NCI-H510A (cell line): ENCODE data around the gene UBN1.

Experiments
- DNase-seq: peaks from one replicate; lab custom pipeline; 2025; lab: John Stamatoyannopoulos, UW

UBN1 gene

GRCh38 chr16:4846901-4847773 is at the start of gene UBN1, which contains the start of gene GLYR1:
Gene UBN1, plus strand, starts transcription at chr16:4847481. Its CDS starts 5,437 bp downstream, at chr16:4852918.
Gene GLYR1, minus strand, starts transcription at chr16:4847288. Its CDS starts 23 bp downstream, at chr16:4847265.
- peak; percentile 92 for DNase-seq

GRCh38 chr16:4797805-4798252 is 49.5 kb upstream of the UBN1 start:
- no peak for DNase-seq

- no peak for DNase-seq
These were observed 48.8 kb upstream of the UBN1 start for GRCh38 chr16:4798456-4798855.

- no peak for DNase-seq
These were observed 48.0 kb upstream of the UBN1 start for GRCh38 chr16:4799171-4799855.

- DNase-seq = peak; percentile 73
These were observed 46.8 kb upstream of the UBN1 start for GRCh38 chr16:4800290-4801041.

GRCh38 chr16:4801051-4801961 is 46.0 kb upstream of the UBN1 start:
- DNase-seq = no peak

- DNase-seq = peak; percentile 90
These were observed 45.2 kb upstream of the UBN1 start, which contains the start of gene ROGDI for GRCh38 chr16:4801962-4802658. Gene ROGDI, minus strand, starts transcription at chr16:4802633. Its CDS starts 62 bp downstream, at chr16:4802571.

- peak; percentile 86 for DNase-seq
These were observed 44.5 kb upstream of the UBN1 start for GRCh38 chr16:4802659-4803287.

GRCh38 chr16:4803401-4803844 is 43.9 kb upstream of the UBN1 start:
- no peak for DNase-seq

- DNase-seq = no peak
These were observed 43.2 kb upstream of the UBN1 start for GRCh38 chr16:4803898-4804762.

- DNase-seq = no peak
These were observed 42.0 kb upstream of the UBN1 start for GRCh38 chr16:4805231-4805630.

GRCh38 chr16:4806280-4806679 is 41.0 kb upstream of the UBN1 start:
- DNase-seq = no peak

- no peak for DNase-seq
These were observed 36.0 kb upstream of the UBN1 start for GRCh38 chr16:4811242-4811641.

- DNase-seq = no peak
These were observed 35.5 kb upstream of the UBN1 start for GRCh38 chr16:4811773-4812172.

GRCh38 chr16:4813251-4814003 is 33.9 kb upstream of the UBN1 start:
- DNase-seq = no peak

GRCh38 chr16:4814046-4814445 is 33.2 kb upstream of the UBN1 start:
- no peak for DNase-seq

GRCh38 chr16:4814542-4815173 is 32.6 kb upstream of the UBN1 start:
- DNase-seq = no peak

- DNase-seq = no peak
These were observed 26.6 kb upstream of the UBN1 start for GRCh38 chr16:4820652-4821051.
